Measurements from ENCODE around the gene NPHP4. TPM values are rescaled to one million over a fixed set of nuclear protein-coding genes. Genes with fewer than 3 reads are reported as not detected.

Gene NPHP4
- total and polyA plus RNA-seq, 10 of the 15 experiments (the other 5 are each of a cell fraction or from before 2014, with no cell fraction given) = 0.16 to 10.5 (median 3.1) TPM

- TF ChIP-seq ZBTB40 (IDR thresholded peaks at IDR 0.05; ENCODE audit: borderline replicate concordance) = no peak
Observed at GRCh38 chr1:5934058-5934884, 58.0 kb downstream of the NPHP4 start (continued).

GRCh38 chr1:5933676-5934057 is 58.6 kb downstream of the NPHP4 start:
- Histone ChIP-seq H4K20me1 (ENCODE audit: control insufficient read depth, insufficient read depth) (no peaks in the 10 kb centered on the region), H3K27ac (ENCODE audit: control insufficient read depth, insufficient read depth) (no peak overlapping the region), H3K9me3 (replicated peaks; ENCODE audit: control insufficient read depth, insufficient read depth, low read length) (no peaks in the 10 kb centered on the region), H3K4me2 (ENCODE audit: control insufficient read depth, insufficient read depth) (no peak overlapping the region), H3K36me3 (ENCODE audit: control insufficient read depth in 2 of 2, insufficient read depth in 2 of 2, low read length in 1 of 2) (peaks cover 3% of the 10 kb centered on the region in 2 experiments; a peak in 3 of 4 replicates), H3K79me2 (ENCODE audit: control insufficient read depth, insufficient read depth, low read length) (no peaks in the 10 kb centered on the region), H3K4me3 (no peak overlapping the region), H2AFZ (ENCODE audit: control insufficient read depth, low read depth, low read length) (no peak overlapping the region), H3K27me3 (replicated peaks in 1 of 2; ENCODE audit: control insufficient read depth in 2 of 2, insufficient read depth in 2 of 2, low read length in 1 of 2) (no peaks in the 10 kb centered on the region), H3K4me1 (ENCODE audit: control insufficient read depth, insufficient read depth, low read length) (no peaks in the 10 kb centered on the region), H3K9ac (ENCODE audit: control insufficient read depth, insufficient read depth, low read length) (no peak overlapping the region)
- ATAC-seq (no peak), FAIRE-seq (no peak), DNase-seq (ENCODE audit: low read depth, low spot score) (no peak)
- ChIA-PET SMC1A (ENCODE audit: uncharacterized antibody, unreplicated experiment) (no interaction called here), RAD21 (ENCODE audit: unreplicated experiment) (no interaction called here), CTCF (interaction anchor here (1.5 kb wide), 1 partner anchor 19 kb away, joined by 4 read pairs; no protein-coding TSS in a partner anchor), POLR2A (no interaction called here)
- BruUV-seq (replicated peaks) = no TSS peak
- 87% methylated on average over 7 of the region's 7 CpGs for WGBS (ENCODE audit: insufficient coverage, insufficient replicate concordance, low lambda C conversion rate, missing lambda C conversion rate)
- intact Hi-C loops (cut with micrococcal nuclease; ENCODE audit: unreplicated experiment) = no loop called here
- in situ Hi-C loops (cut with MboI) = no loop called here
- TF ChIP-seq YBX1 (IDR thresholded peaks at IDR 0.05) = no peak
- TF ChIP-seq RBBP5 (conservative IDR thresholded peaks at IDR 0.05) = no peak
- TF ChIP-seq, protein P1, sequence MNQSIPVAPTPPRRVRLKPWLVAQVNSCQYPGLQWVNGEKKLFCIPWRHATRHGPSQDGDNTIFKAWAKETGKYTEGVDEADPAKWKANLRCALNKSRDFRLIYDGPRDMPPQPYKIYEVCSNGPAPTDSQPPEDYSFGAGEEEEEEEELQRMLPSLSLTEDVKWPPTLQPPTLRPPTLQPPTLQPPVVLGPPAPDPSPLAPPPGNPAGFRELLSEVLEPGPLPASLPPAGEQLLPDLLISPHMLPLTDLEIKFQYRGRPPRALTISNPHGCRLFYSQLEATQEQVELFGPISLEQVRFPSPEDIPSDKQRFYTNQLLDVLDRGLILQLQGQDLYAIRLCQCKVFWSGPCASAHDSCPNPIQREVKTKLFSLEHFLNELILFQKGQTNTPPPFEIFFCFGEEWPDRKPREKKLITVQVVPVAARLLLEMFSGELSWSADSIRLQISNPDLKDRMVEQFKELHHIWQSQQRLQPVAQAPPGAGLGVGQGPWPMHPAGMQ (IDR thresholded peaks at IDR 0.05; ENCODE audit: borderline replicate concordance) = no peak
- no peak for TF ChIP-seq SMAD1 (IDR thresholded peaks at IDR 0.05; ENCODE audit: low read depth, partially characterized antibody)
- TF ChIP-seq JUNB (IDR thresholded peaks at IDR 0.05) = no peak
- no peak for TF ChIP-seq RELB (IDR thresholded peaks at IDR 0.05; ENCODE audit: low read depth)
- TF ChIP-seq SPI1 (IDR thresholded peaks at IDR 0.05; ENCODE audit: borderline replicate concordance, insufficient read depth, low read depth, low read length) = no peak
- TF ChIP-seq TBL1XR1 (IDR thresholded peaks at IDR 0.05; ENCODE audit: low read depth, low read length) = no peak
- no peak for TF ChIP-seq JUND (IDR thresholded peaks at IDR 0.05; ENCODE audit: low read depth, low read length)
- no peak for TF ChIP-seq CTCF (IDR thresholded peaks at IDR 0.05 in 2 of 3, conservative IDR thresholded peaks at IDR 0.05 in 1 of 3; ENCODE audit: control insufficient read depth in 2 of 3, extremely low read depth in 1 of 3, insufficient read depth in 1 of 3, low read depth in 3 of 3, low read length in 3 of 3)
- no peak for TF ChIP-seq MXI1 (IDR thresholded peaks at IDR 0.05; ENCODE audit: low read depth, low read length)
- TF ChIP-seq BACH1 (IDR thresholded peaks at IDR 0.05; ENCODE audit: borderline replicate concordance) = no peak

Data from GM12878 (cell line).